IPS-18c (cell line): Measurements from ENCODE around the gene GRID1.

ENCODE experiments used
- H3K4me3 ChIP-seq: 2 replicates; pipeline ENCODE4 v1.7.0; 2013; ENCODE audit warnings: low read depth, mild to moderate bottlenecking, low read length, moderate library complexity; ENCODE audit not compliant: insufficient read depth
- H3K9me3 ChIP-seq: one replicate; pipeline ENCODE4 v1.6.1; 2013; ENCODE audit warnings: mild to moderate bottlenecking, low read length, moderate library complexity; ENCODE audit not compliant: control insufficient read depth, insufficient read depth

Gene GRID1

GRCh38 chr10:86135191-86135590 is 231.4 kb downstream of the GRID1 start:
- H3K4me3 ChIP-seq, result no peak overlapping the region
- H3K9me3 ChIP-seq, result peaks cover 4% of the 10 kb centered on the region

GRCh38 chr10:86130737-86131475 is 235.7 kb downstream of the GRID1 start:
- Histone ChIP-seq H3K9me3 (peaks cover 7% of the 10 kb centered on the region), H3K4me3 (no peak overlapping the region)

- Histone ChIP-seq H3K9me3 (peaks cover 7% of the 10 kb centered on the region), H3K4me3 (no peak overlapping the region)
Measured at GRCh38 chr10:86130041-86130440, 236.6 kb downstream of the GRID1 start.

- peaks cover 7% of the 10 kb centered on the region for H3K9me3 ChIP-seq
Measured at GRCh38 chr10:86128360-86128759, 238.2 kb downstream of the GRID1 start.

GRCh38 chr10:86127274-86127819 is 239.2 kb downstream of the GRID1 start:
- H3K9me3 ChIP-seq, result peaks cover 7% of the 10 kb centered on the region
- H3K4me3 ChIP-seq, result no peak overlapping the region

More at GRCh38 chr10:86128360-86128759, 238.2 kb downstream of the GRID1 start:
- no peak overlapping the region for H3K4me3 ChIP-seq

- peaks cover 10% of the 10 kb centered on the region for H3K9me3 ChIP-seq
- H3K4me3 ChIP-seq, result no peak overlapping the region
Measured at GRCh38 chr10:86124734-86125133, 241.9 kb downstream of the GRID1 start.

GRCh38 chr10:86123715-86124114 is 242.9 kb downstream of the GRID1 start:
- H3K9me3 ChIP-seq, result peaks cover 5% of the 10 kb centered on the region

GRCh38 chr10:86123304-86123703 is 243.3 kb downstream of the GRID1 start:
- Histone ChIP-seq H3K9me3 (peaks cover 5% of the 10 kb centered on the region), H3K4me3 (no peak overlapping the region)

More at GRCh38 chr10:86123715-86124114, 242.9 kb downstream of the GRID1 start:
- no peak overlapping the region for H3K4me3 ChIP-seq

- peaks cover 5% of the 10 kb centered on the region for H3K9me3 ChIP-seq
- H3K4me3 ChIP-seq, result no peak overlapping the region
Measured at GRCh38 chr10:86122646-86123045, 243.9 kb downstream of the GRID1 start.

GRCh38 chr10:86121200-86121599 is 245.4 kb downstream of the GRID1 start:
- H3K4me3 ChIP-seq, result no peak overlapping the region
- H3K9me3 ChIP-seq, result peaks cover 5% of the 10 kb centered on the region

- H3K4me3 ChIP-seq, result no peak overlapping the region
- peaks cover 5% of the 10 kb centered on the region for H3K9me3 ChIP-seq
Measured at GRCh38 chr10:86117051-86117450, 249.5 kb downstream of the GRID1 start.

GRCh38 chr10:86113983-86114382 is 252.6 kb downstream of the GRID1 start:
- Histone ChIP-seq H3K9me3 (no peaks in the 10 kb centered on the region), H3K4me3 (no peak overlapping the region)

GRCh38 chr10:86113501-86113900 is 253.1 kb downstream of the GRID1 start:
- Histone ChIP-seq H3K9me3 (no peaks in the 10 kb centered on the region), H3K4me3 (no peak overlapping the region)

GRCh38 chr10:86113044-86113443 is 253.6 kb downstream of the GRID1 start:
- no peaks in the 10 kb centered on the region for H3K9me3 ChIP-seq
- H3K4me3 ChIP-seq, result no peak overlapping the region

GRCh38 chr10:86111902-86112545 is 254.6 kb downstream of the GRID1 start:
- Histone ChIP-seq H3K4me3 (no peak overlapping the region), H3K9me3 (no peaks in the 10 kb centered on the region)

- H3K4me3 ChIP-seq, result no peak overlapping the region
- no peaks in the 10 kb centered on the region for H3K9me3 ChIP-seq
Measured at GRCh38 chr10:86110156-86110786, 256.3 kb downstream of the GRID1 start.

- Histone ChIP-seq H3K9me3 (no peaks in the 10 kb centered on the region), H3K4me3 (no peak overlapping the region)
Measured at GRCh38 chr10:86109421-86109820, 257.2 kb downstream of the GRID1 start.

- H3K9me3 ChIP-seq, result no peaks in the 10 kb centered on the region
- H3K4me3 ChIP-seq, result no peak overlapping the region
Measured at GRCh38 chr10:86108696-86109095, 257.9 kb downstream of the GRID1 start.
